Nephron progenitor cell (in vitro differentiated cells): ENCODE results near the gene NXN.
A peak's percentile ranks its signal among the peaks of the same experiment; 100 is the strongest.

Experiments used
- DNase-seq: peaks from one replicate; pipeline ENCODE4 v3.0.0; 2021
- H3K27ac Mint-ChIP-seq: 2 replicates; pipeline ENCODE4 v1.8.0; 2021; ENCODE audit warnings: mild to moderate bottlenecking, moderate library complexity, mixed read lengths
- H3K27me3 Mint-ChIP-seq: 2 replicates; pipeline ENCODE4 v1.8.0; 2021; ENCODE audit warnings: mild to moderate bottlenecking, low read depth, mixed read lengths; ENCODE audit not compliant: poor library complexity
- H3K36me3 Mint-ChIP-seq: 2 replicates; pipeline ENCODE4 v1.8.0; 2021; ENCODE audit warnings: low read depth, mixed read lengths
- H3K4me1 Mint-ChIP-seq: 2 replicates; pipeline ENCODE4 v1.8.0; 2021; ENCODE audit warnings: mixed read lengths
- H3K4me3 Mint-ChIP-seq: 2 replicates; pipeline ENCODE4 v1.8.0; 2021; ENCODE audit warnings: mild to moderate bottlenecking, moderate library complexity, mixed read lengths
- H3K9me3 Mint-ChIP-seq: 2 replicates; pipeline ENCODE4 v1.8.0; 2021; ENCODE audit warnings: mild to moderate bottlenecking, moderate library complexity, mixed read lengths
- TF ChIP-seq, protein P1 (sequence below): fragments of 200-600 bp; sonication (generic); IDR thresholded peaks from 2 replicates; pipeline ENCODE4 v1.5.0; 2021; ENCODE audit warnings: antibody characterized with exemption

NXN gene

DNA sequence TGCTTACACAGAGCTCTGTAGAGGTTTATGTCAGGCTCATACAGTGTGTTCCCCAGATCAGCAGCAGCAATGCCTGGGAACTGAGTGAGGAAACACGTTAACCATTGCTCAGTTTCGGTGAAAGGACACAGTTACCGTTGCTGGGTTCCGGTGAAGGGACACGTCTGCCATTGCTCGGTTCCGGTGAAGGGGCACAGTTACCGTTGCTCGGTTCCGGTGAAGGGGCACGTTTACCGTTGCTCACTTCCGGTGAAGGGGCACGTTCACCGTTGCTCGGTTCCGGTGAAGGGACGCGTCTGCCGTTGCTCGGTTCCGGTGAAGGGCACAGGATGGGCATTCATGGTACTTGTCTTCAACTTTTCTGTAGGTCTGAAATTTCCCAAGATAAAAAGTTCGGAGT, 115.7 kb downstream of the NXN start:
- H3K4me3 Mint-ChIP-seq = no peak overlapping the region
- no peaks in the 10 kb centered on the region for H3K27me3 Mint-ChIP-seq
- peaks cover 4% of the 10 kb centered on the region for H3K9me3 Mint-ChIP-seq
- no peak for DNase-seq
- peaks cover 40% of the 10 kb centered on the region for H3K4me1 Mint-ChIP-seq
- TF ChIP-seq, protein P1, sequence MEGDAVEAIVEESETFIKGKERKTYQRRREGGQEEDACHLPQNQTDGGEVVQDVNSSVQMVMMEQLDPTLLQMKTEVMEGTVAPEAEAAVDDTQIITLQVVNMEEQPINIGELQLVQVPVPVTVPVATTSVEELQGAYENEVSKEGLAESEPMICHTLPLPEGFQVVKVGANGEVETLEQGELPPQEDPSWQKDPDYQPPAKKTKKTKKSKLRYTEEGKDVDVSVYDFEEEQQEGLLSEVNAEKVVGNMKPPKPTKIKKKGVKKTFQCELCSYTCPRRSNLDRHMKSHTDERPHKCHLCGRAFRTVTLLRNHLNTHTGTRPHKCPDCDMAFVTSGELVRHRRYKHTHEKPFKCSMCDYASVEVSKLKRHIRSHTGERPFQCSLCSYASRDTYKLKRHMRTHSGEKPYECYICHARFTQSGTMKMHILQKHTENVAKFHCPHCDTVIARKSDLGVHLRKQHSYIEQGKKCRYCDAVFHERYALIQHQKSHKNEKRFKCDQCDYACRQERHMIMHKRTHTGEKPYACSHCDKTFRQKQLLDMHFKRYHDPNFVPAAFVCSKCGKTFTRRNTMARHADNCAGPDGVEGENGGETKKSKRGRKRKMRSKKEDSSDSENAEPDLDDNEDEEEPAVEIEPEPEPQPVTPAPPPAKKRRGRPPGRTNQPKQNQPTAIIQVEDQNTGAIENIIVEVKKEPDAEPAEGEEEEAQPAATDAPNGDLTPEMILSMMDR = no peak
- H3K27ac Mint-ChIP-seq = peak overlapping the region; percentile 89
- peaks cover 55% of the 10 kb centered on the region for H3K36me3 Mint-ChIP-seq

DNA sequence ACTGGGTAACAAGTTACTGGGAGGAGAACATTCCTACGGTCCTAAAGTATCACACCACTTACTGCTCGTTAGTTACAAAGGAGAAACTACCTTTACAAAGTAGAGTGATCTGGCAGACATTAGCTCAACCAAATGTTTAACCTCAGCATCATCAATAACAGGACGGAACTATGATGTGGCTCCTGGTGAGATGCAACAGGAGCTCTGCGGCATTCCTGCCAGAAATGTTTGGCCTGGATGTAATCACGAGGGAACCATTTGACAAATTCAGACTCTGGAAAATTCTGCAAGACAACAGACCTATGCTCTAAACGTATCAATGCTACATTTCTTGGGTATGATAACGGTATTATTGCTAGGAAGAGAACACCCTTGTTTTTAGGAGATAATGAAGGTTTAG, 117.0 kb downstream of the NXN start:
- Mint-ChIP-seq H3K9me3 (no peaks in the 10 kb centered on the region), H3K27me3 (no peaks in the 10 kb centered on the region), H3K27ac (no peak overlapping the region), H3K4me3 (no peak overlapping the region), H3K4me1 (peaks cover 36% of the 10 kb centered on the region), H3K36me3 (peaks cover 42% of the 10 kb centered on the region)
- DNase-seq = no peak
- TF ChIP-seq, protein P1 = no peak

DNA sequence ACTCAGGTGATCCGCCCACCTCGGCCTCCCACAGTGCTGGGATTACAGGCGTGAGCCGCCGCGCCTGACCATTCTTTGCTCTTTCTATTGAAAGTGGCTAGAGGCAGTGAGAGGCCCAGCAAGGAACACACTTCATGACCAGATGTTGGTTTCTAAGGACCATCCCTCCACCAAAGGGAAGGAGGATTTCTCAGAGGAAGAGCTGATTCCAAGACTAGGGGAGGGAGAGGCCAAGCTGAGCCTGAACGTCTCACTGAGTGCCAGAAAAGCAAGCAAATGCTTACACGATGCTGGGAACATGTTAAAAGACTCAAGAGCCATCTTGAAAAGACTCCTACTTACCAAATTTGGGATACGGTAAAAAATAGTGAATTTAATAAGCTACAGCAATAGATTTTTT, 118.2 kb downstream of the NXN start:
- Mint-ChIP-seq H3K27me3 (no peaks in the 10 kb centered on the region), H3K36me3 (peaks cover 40% of the 10 kb centered on the region), H3K4me3 (no peak overlapping the region), H3K27ac (peak overlapping the region; percentile 96), H3K9me3 (no peaks in the 10 kb centered on the region), H3K4me1 (peaks cover 47% of the 10 kb centered on the region)
- TF ChIP-seq, protein P1 = no peak
- DNase-seq = no peak

DNA sequence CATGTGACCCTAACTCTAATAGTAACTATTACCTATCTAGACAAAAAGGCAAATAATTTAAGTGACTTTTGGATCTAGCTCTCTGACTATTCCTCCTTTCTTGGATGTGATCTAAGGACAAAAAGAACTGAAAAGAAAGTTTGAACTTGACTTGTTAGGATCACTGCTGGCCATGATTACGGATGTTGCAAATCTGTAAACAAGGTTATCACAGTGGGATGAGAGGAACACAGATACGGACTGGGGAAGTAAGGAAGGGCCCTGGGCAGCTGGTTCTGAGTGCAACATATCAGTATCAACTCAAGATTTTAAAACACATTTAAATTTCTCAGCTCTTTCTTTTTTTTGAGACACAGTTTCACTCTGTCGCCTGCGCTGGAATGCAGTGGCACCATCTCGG, 118.8 kb downstream of the NXN start:
- H3K27me3 Mint-ChIP-seq = no peaks in the 10 kb centered on the region
- H3K36me3 Mint-ChIP-seq = peaks cover 34% of the 10 kb centered on the region
- H3K4me1 Mint-ChIP-seq = peaks cover 47% of the 10 kb centered on the region
- no peaks in the 10 kb centered on the region for H3K9me3 Mint-ChIP-seq
- TF ChIP-seq, protein P1 = no peak
- H3K4me3 Mint-ChIP-seq = no peak overlapping the region
- peak overlapping the region; percentile 96 for H3K27ac Mint-ChIP-seq
- DNase-seq = no peak

DNA sequence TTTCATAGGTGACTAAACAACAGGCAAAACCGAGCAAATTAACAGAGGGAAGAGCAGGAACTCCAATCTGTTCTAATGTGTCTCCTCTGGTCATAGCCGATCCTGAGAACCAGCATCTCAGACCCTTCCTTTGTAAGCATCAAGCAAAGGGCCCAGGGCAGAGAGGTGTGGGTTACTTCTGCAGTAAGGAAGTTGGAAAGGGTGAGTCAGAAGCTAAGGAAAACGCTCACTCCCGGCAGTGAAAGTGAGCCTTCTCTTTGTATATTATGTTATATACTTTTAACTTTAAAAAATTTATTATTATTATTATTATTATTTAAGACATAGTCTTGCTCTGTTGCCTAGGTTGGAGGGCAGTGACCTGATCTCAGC, 119.8 kb downstream of the NXN start:
- H3K27me3 Mint-ChIP-seq = no peaks in the 10 kb centered on the region
- peaks cover 52% of the 10 kb centered on the region for H3K4me1 Mint-ChIP-seq
- no peaks in the 10 kb centered on the region for H3K9me3 Mint-ChIP-seq
- H3K36me3 Mint-ChIP-seq = peaks cover 39% of the 10 kb centered on the region
- TF ChIP-seq, protein P1 = no peak
- H3K27ac Mint-ChIP-seq = peak overlapping the region; percentile 100
- H3K4me3 Mint-ChIP-seq = peak overlapping the region; percentile 26
- no peak for DNase-seq

DNA sequence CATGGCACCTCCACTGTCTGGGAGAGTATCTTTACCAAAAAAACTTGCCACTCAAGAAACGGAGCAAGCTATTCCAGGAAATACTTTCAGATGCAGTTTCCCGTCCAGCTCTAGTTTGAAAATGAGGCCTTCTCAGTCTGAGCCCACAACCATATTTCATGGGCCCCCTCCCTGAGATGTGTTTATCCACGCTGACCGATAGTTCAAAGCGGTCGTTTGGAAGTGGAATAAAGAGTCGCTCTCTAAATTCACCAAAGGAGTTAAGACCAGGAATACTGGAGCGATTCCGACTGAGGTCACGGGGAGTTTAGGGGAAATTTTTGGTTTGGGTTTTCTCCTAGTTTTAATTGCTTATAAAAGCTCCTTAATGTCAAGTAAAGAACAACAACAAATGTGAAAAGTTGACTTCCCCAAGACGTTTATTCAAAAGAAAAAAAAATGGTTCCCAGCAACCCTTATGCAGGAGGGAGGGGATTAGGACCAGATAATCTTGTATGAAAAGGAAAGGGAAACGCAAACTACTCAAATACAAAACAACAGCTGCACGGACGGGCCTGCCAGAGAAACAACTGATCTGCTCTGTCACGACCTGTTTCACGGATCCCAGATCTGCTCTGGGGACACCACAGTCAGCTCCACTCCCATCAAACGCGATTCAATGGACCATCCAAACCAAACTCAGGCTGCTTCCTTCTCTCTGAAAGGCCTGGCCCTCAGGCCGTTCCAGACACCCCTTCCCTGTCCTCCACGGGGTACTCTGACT, 120.3 kb downstream of the NXN start:
- Mint-ChIP-seq H3K36me3 (peaks cover 38% of the 10 kb centered on the region), H3K4me3 (peak overlapping the region; percentile 34)
- DNase-seq = no peak

More for the DNA sequence above, 120.3 kb downstream of the NXN start:
- peak overlapping the region; percentile 100 for H3K27ac Mint-ChIP-seq
- TF ChIP-seq, protein P1 = no peak
- no peaks in the 10 kb centered on the region for H3K9me3 Mint-ChIP-seq
- peaks cover 46% of the 10 kb centered on the region for H3K4me1 Mint-ChIP-seq
- no peaks in the 10 kb centered on the region for H3K27me3 Mint-ChIP-seq
